Thyroid gland (tissue), 4 donors: ENCODE results near the gene PCIF1. TPM values are rescaled to one million over a fixed set of nuclear protein-coding genes. Genes with fewer than 3 reads are reported as not detected.

Source experiments
- DNase-seq, 2 donors: peaks; one replicate each; pipeline ENCODE4 v3.0.0-alpha.2; 2019
- H3K27ac ChIP-seq, 3 donors: fragments of 200-600 bp; sonication (generic); 1 replicate in 2 of 3; 2 replicates in 1 of 3; pipeline ENCODE4 v1.5.1; 2016 to 2019; ENCODE audit warnings: mild to moderate bottlenecking in 1 of 3, moderate library complexity in 1 of 3
- H3K27me3 ChIP-seq: fragments of 200-600 bp; sonication (generic); one replicate; pipeline ENCODE4 v1.5.1; 2019
- H3K36me3 ChIP-seq, 2 donors: fragments of 200-600 bp; sonication (generic); one replicate each; pipeline ENCODE4 v1.5.1; 2016 to 2019
- H3K4me1 ChIP-seq, 2 donors: fragments of 200-600 bp; sonication (generic); one replicate each; pipeline ENCODE4 v1.5.1; 2017 to 2019
- H3K4me3 ChIP-seq, 3 donors: fragments of 200-600 bp; sonication (generic); replicated peaks in 1 of 3; 1 replicate in 2 of 3; 2 replicates in 1 of 3; pipeline ENCODE4 v1.5.1; 2016; ENCODE audit warnings: mild to moderate bottlenecking in 1 of 3
- H3K9me3 ChIP-seq: fragments of 200-600 bp; sonication (generic); one replicate; pipeline ENCODE4 v1.5.1; 2017
- CTCF ChIP-seq, 6 experiments: fragments of 200-600 bp in 3 of 6; fragments of 450-650 bp in 3 of 6; sonication (generic) in 3 of 6; IDR thresholded peaks; one replicate each; pipeline ENCODE4 v1.5.1; 2016 to 2019; ENCODE audit warnings: antibody characterized with exemption in 6 of 6, mild to moderate bottlenecking in 2 of 6, inconsistent platforms in 1 of 6, moderate library complexity in 1 of 6
- POLR2A ChIP-seq, 2 donors: fragments of 450-650 bp; IDR thresholded peaks; one replicate each; pipeline ENCODE4 v1.6.1; 2017; ENCODE audit warnings: antibody characterized with exemption in 2 of 2, mild to moderate bottlenecking in 2 of 2, moderate library complexity in 1 of 2
- WGBS, 2 donors: methylation state at CpG; one replicate each; pipeline ENCODE4 v1.1.5; 2017; 5-methylcytosine and 5-hydroxymethylcytosine counted together
- intact Hi-C: fragments of 100-400 bp; cut with DNase I; formaldehyde crosslinking; loops from one replicate; pipeline ENCODE4 v1.15.1; 2023
- total RNA-seq, 4 donors: library from RNA; depleted of rRNA; stranded (reverse); fragments of >200 nt; gene quantifications; one replicate each; pipeline ENCODE4 v1.2.3, GENCODE V29; 2016

PCIF1 gene
- total RNA-seq, 4 donors from 2014 or later, result 28.1 to 63.6 (median 49.1) TPM

GRCh38 chr20:45890077-45890984 lies 44.2 kb upstream of the PCIF1 start:
- Histone ChIP-seq H3K27ac (peak overlapping the region; percentile 66 to 79 (median 68)), H3K4me1 (peaks cover 10 to 24% of the 10 kb centered on the region in 2 donors), H3K27me3 (no peaks in the 10 kb centered on the region), H3K36me3 (peaks cover 0 to 9% of the 10 kb centered on the region in 2 donors), H3K4me3 (peak overlapping the region; percentile 16 to 81 (median 67)), H3K9me3 (no peaks in the 10 kb centered on the region)
- 1 to 2% methylated on average over 22 to 32 of the region's 79 CpGs for WGBS, 2 donors
- intact Hi-C loops, result loop anchor here (5.0 kb wide), 1 partner anchor 42 kb away; the partner anchor contains the start of gene PCIF1
- DNase-seq, result peak; percentile 79 to 82
- peak; percentile 11 to 61 (median 34) for TF ChIP-seq CTCF (IDR thresholded peaks at IDR 0.05)
- TF ChIP-seq POLR2A (IDR thresholded peaks at IDR 0.05), result no peak

GRCh38 chr20:45890985-45891983 lies 43.2 kb upstream of the PCIF1 start, which contains the start of the genes CTSA and NEURL2:
Gene CTSA, plus strand, starts transcription at chr20:45891335. Its CDS starts 234 bp downstream, at chr20:45891569.
Gene NEURL2, minus strand, starts transcription at chr20:45891208. Its CDS starts 217 bp downstream, at chr20:45890991.
- WGBS, 2 donors, result 2% methylated on average over 29 to 32 of the region's 78 CpGs
- peak within 1 kb of the TSS; percentile 66 to 79 (median 68) for H3K27ac ChIP-seq
- TF ChIP-seq POLR2A (IDR thresholded peaks at IDR 0.05) (peak; percentile 14 to 76), CTCF (IDR thresholded peaks at IDR 0.05) (no peak)
- DNase-seq, result peak; percentile 94 to 96
- H3K36me3 ChIP-seq, result peaks cover 0 to 9% of the 10 kb centered on the region in 2 donors
- H3K27me3 ChIP-seq, result no peaks in the 10 kb centered on the region
- intact Hi-C loops, result loop anchor here (5.0 kb wide), 1 partner anchor 41 kb away; the partner anchor contains the start of gene PCIF1
- no peaks in the 10 kb centered on the region for H3K9me3 ChIP-seq
- H3K4me1 ChIP-seq, result peaks cover 10 to 24% of the 10 kb centered on the region in 2 donors
- H3K4me3 ChIP-seq, result peak within 1 kb of the TSS; percentile 16 to 81 (median 67)

GRCh38 chr20:45892049-45892825 lies 42.2 kb upstream of the PCIF1 start:
- H3K27ac ChIP-seq, result no peak overlapping the region
- TF ChIP-seq CTCF (IDR thresholded peaks at IDR 0.05) (no peak), POLR2A (IDR thresholded peaks at IDR 0.05) (no peak)
- H3K36me3 ChIP-seq, result peaks cover 0 to 9% of the 10 kb centered on the region in 2 donors
- peak in 1 of 2 donors; percentile 41 for DNase-seq
- peaks cover 10 to 24% of the 10 kb centered on the region in 2 donors for H3K4me1 ChIP-seq
- no peaks in the 10 kb centered on the region for H3K27me3 ChIP-seq
- intact Hi-C loops, result loop anchor here (5.0 kb wide), 1 partner anchor 40 kb away; the partner anchor contains the start of gene PCIF1
- peak overlapping the region in 1 of 3 donors; percentile 67 for H3K4me3 ChIP-seq
- 83 to 86% methylated on average over 9 of the region's 9 CpGs for WGBS, 2 donors
- no peaks in the 10 kb centered on the region for H3K9me3 ChIP-seq

GRCh38 chr20:45892828-45893500 lies 41.5 kb upstream of the PCIF1 start:
- peaks cover 0 to 9% of the 10 kb centered on the region in 2 donors for H3K36me3 ChIP-seq
- WGBS, 2 donors, result 75 to 78% methylated on average over 1 to 4 of the region's 4 CpGs

More at GRCh38 chr20:45892828-45893500, 41.5 kb upstream of the PCIF1 start:
- Histone ChIP-seq H3K4me3 (no peak overlapping the region), H3K4me1 (peaks cover 10 to 24% of the 10 kb centered on the region in 2 donors), H3K9me3 (no peaks in the 10 kb centered on the region), H3K27me3 (no peaks in the 10 kb centered on the region), H3K27ac (no peak overlapping the region)
- no peak for TF ChIP-seq POLR2A (IDR thresholded peaks at IDR 0.05)
- DNase-seq, result no peak
- intact Hi-C loops, result loop anchor here (5.0 kb wide), 1 partner anchor 39 kb away; the partner anchor contains the start of gene PCIF1
